Activated CD4-positive, alpha-beta T cell treated with anti-CD3 and anti-CD28 coated beads, Interleukin-2, amount 10 ng/mL, durations not matched to agents 24 days and 14 days (primary cell): ENCODE measurements around the gene PRXL2C. TPM values are rescaled to one million over a fixed set of nuclear protein-coding genes. Genes with fewer than 3 reads are reported as not detected.

Experiments used
- DNase-seq: peaks from one replicate; pipeline ENCODE4 v3.0.0; 2022
- H3K27ac Mint-ChIP-seq: one replicate; pipeline ENCODE4 v1.8.0; 2022; ENCODE audit warnings: mild to moderate bottlenecking, mixed read lengths
- H3K27me3 Mint-ChIP-seq: one replicate; pipeline ENCODE4 v1.8.0; 2022; ENCODE audit warnings: mixed read lengths
- H3K36me3 Mint-ChIP-seq: one replicate; pipeline ENCODE4 v1.8.0; 2022; ENCODE audit warnings: low read depth, mild to moderate bottlenecking, mixed read lengths
- H3K4me1 Mint-ChIP-seq: one replicate; pipeline ENCODE4 v1.8.0; 2021; ENCODE audit warnings: mixed read lengths
- H3K4me3 Mint-ChIP-seq: one replicate; pipeline ENCODE4 v1.8.0; 2022; ENCODE audit warnings: mild to moderate bottlenecking, moderate library complexity, mixed read lengths
- H3K9me3 Mint-ChIP-seq: one replicate; pipeline ENCODE4 v1.8.0; 2021; ENCODE audit warnings: mixed read lengths
- intact Hi-C: fragments of 100-400 bp; cut with micrococcal nuclease; formaldehyde crosslinking; loops from one replicate; pipeline ENCODE4 v1.15.1; 2023
- total RNA-seq: library from RNA; stranded (reverse); gene quantifications from 2 replicates; pipeline ENCODE4 v1.2.3, GENCODE V29; 2022

PRXL2C gene
- total RNA-seq, 1 donor from 2014 or later: 7.8 TPM

- no peaks in the 10 kb centered on the region for H3K4me1 Mint-ChIP-seq
- intact Hi-C loops: no loop called here
- no peak for DNase-seq
- H3K4me3 Mint-ChIP-seq: no peak overlapping the region
- H3K36me3 Mint-ChIP-seq: no peaks in the 10 kb centered on the region
- no peaks in the 10 kb centered on the region for H3K9me3 Mint-ChIP-seq
- no peak overlapping the region for H3K27ac Mint-ChIP-seq
- peaks cover 60% of the 10 kb centered on the region for H3K27me3 Mint-ChIP-seq
These were observed 42.8 kb downstream of the PRXL2C start for GRCh38 chr9:96612105-96612965.

GRCh38 chr9:96611302-96611701 is 43.8 kb downstream of the PRXL2C start:
- H3K27ac Mint-ChIP-seq: no peak overlapping the region
- intact Hi-C loops: no loop called here
- no peaks in the 10 kb centered on the region for H3K4me1 Mint-ChIP-seq
- no peaks in the 10 kb centered on the region for H3K9me3 Mint-ChIP-seq
- DNase-seq: no peak
- H3K36me3 Mint-ChIP-seq: no peaks in the 10 kb centered on the region
- no peak overlapping the region for H3K4me3 Mint-ChIP-seq
- H3K27me3 Mint-ChIP-seq: peaks cover 52% of the 10 kb centered on the region

DNA sequence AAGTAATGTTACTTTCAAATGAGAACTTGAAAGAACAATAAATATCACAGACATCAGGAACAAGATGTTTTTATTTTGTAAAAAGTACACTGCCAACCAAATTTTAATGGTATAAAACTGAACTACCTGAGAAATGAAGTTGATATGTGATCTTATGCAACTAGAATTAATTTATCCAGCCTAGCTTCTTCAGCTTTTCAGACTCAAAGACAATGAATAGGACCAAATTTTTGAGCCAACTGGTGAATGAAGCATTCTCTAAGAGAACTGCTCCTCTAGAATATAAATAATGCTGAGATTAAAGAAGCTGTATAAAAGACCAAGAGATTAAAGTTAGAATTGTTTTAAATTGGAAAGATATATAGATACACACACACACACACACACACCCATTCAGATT is 45.4 kb downstream of the PRXL2C start:
- intact Hi-C loops: no loop called here
- H3K9me3 Mint-ChIP-seq: no peaks in the 10 kb centered on the region
- H3K4me1 Mint-ChIP-seq: no peaks in the 10 kb centered on the region
- no peaks in the 10 kb centered on the region for H3K36me3 Mint-ChIP-seq
- H3K4me3 Mint-ChIP-seq: no peak overlapping the region
- H3K27ac Mint-ChIP-seq: no peak overlapping the region
- DNase-seq: no peak
- peaks cover 42% of the 10 kb centered on the region for H3K27me3 Mint-ChIP-seq

DNA sequence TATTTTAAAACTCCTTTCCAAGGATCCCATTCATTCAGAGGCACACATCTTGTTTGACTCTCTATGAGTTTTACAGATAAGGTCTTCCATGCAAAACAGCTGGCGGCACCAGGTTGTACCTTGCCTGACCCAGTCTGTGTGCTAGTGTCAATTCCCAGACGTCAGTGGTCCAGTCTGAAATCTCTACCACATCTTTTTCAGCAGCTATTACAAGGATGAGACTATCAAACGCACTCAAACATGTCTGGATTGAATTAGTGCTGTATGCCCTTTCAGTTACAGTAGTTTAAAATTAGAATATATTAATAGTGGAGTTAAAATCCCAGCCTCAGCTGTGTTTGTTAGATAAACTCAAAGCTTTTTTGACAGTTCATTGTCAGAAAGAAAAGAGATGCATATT is 47.1 kb downstream of the PRXL2C start:
- Mint-ChIP-seq H3K27ac (no peak overlapping the region), H3K27me3 (peaks cover 31% of the 10 kb centered on the region), H3K36me3 (no peaks in the 10 kb centered on the region), H3K4me3 (no peak overlapping the region), H3K9me3 (no peaks in the 10 kb centered on the region), H3K4me1 (no peaks in the 10 kb centered on the region)
- intact Hi-C loops: no loop called here
- no peak for DNase-seq

DNA sequence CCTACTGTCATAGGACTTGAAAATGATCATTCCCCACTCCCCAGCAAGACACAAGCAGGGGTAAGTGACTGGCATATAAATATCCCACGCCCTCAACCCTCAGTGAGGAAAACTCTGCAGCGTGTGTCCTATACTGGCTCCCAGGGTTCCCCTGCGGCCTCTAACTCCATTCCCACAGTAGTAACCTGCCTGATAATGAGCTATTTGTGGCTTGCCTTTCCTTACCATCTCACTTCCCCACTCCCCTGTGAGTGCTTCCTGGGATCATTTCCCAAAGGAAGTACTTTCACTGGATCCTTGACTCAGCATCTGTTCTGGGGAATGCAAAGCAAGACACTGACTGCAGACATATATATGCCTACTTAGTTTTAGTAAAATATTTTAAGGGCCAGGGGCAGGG is 49.8 kb downstream of the PRXL2C start:
- Mint-ChIP-seq H3K4me3 (no peak overlapping the region), H3K27me3 (peaks cover 7% of the 10 kb centered on the region), H3K27ac (no peak overlapping the region), H3K9me3 (no peaks in the 10 kb centered on the region), H3K4me1 (no peaks in the 10 kb centered on the region), H3K36me3 (no peaks in the 10 kb centered on the region)
- intact Hi-C loops: no loop called here
- no peak for DNase-seq

- Mint-ChIP-seq H3K4me3 (no peak overlapping the region), H3K27me3 (peaks cover under 1% of the 10 kb centered on the region), H3K4me1 (no peaks in the 10 kb centered on the region), H3K9me3 (no peaks in the 10 kb centered on the region), H3K36me3 (no peaks in the 10 kb centered on the region), H3K27ac (no peak overlapping the region)
- no peak for DNase-seq
- intact Hi-C loops: no loop called here
These were observed 51.2 kb downstream of the PRXL2C start for GRCh38 chr9:96604004-96604319.

DNA sequence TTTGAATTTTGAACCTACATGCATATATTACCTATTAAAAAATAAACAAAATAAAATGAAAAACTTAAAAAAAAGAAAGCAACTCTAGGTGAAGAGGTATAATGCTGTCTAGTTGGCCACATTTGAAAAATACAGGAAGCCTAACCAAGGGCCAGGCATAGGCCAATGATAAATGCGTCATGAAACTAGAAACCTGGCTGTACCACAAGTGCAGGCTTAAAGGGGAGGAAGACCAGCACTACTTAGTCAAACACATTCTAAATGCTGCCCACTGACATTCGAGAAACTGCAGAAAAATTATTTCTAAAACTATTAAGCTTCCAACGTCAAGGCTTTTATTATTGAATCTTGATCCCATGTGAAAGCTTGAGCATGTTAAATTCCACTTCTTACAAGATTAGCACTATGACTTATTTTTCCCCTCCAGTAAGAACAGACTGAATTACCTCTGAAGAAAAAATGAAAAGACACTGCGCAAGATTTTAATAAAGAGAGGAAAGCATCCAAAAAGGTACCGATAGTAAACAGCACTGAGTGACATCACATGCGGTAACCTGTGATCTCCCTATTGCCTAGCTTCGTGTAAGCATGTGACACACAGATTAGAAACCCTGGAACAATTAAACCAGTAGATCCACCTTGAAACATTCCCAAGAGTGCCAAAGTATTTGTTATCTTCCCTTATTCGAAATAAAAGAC is 51.7 kb downstream of the PRXL2C start:
- Mint-ChIP-seq H3K4me1 (no peaks in the 10 kb centered on the region), H3K27ac (no peak overlapping the region), H3K4me3 (no peak overlapping the region), H3K36me3 (no peaks in the 10 kb centered on the region), H3K9me3 (no peaks in the 10 kb centered on the region), H3K27me3 (no peaks in the 10 kb centered on the region)
- no peak for DNase-seq
- intact Hi-C loops: no loop called here

GRCh38 chr9:96599298-96599697 is 55.8 kb downstream of the PRXL2C start:
- H3K4me3 Mint-ChIP-seq: no peak overlapping the region
- H3K36me3 Mint-ChIP-seq: no peaks in the 10 kb centered on the region
- no peaks in the 10 kb centered on the region for H3K9me3 Mint-ChIP-seq
- intact Hi-C loops: no loop called here
- no peak for DNase-seq
- no peak overlapping the region for H3K27ac Mint-ChIP-seq
- peaks cover 3% of the 10 kb centered on the region for H3K27me3 Mint-ChIP-seq
- H3K4me1 Mint-ChIP-seq: no peaks in the 10 kb centered on the region

GRCh38 chr9:96596601-96597111 is 58.5 kb downstream of the PRXL2C start:
- no peaks in the 10 kb centered on the region for H3K9me3 Mint-ChIP-seq
- H3K36me3 Mint-ChIP-seq: no peaks in the 10 kb centered on the region
- H3K4me1 Mint-ChIP-seq: no peaks in the 10 kb centered on the region
- intact Hi-C loops: no loop called here
- no peak overlapping the region for H3K4me3 Mint-ChIP-seq
- DNase-seq: no peak
- peaks cover 8% of the 10 kb centered on the region for H3K27me3 Mint-ChIP-seq
- H3K27ac Mint-ChIP-seq: no peak overlapping the region

Other genes starting within 250 kb of the PRXL2C start
- gene ZNF367, start 236.9 kb downstream of the PRXL2C start, total RNA-seq: 21.7 and 22.1 TPM in 2 replicates
- gene HABP4, start 205.1 kb downstream of the PRXL2C start, total RNA-seq: 8.8 and 9.1 TPM in 2 replicates
- gene CDC14B, start 35.5 kb downstream of the PRXL2C start, total RNA-seq: 1.0 and 1.1 TPM in 2 replicates
- gene ZNF510, start 122.8 kb upstream of the PRXL2C start, total RNA-seq: 8.1 and 9.6 TPM in 2 replicates
- gene ZNF782, start 199.2 kb upstream of the PRXL2C start, total RNA-seq: 4.3 and 5.1 TPM in 2 replicates